Spleen (tissue), 11 donors: ENCODE measurements around the gene DDX31. TPM values are rescaled to one million over a fixed set of nuclear protein-coding genes. Genes with fewer than 3 reads are reported as not detected.

Source experiments
- DNase-seq: peaks from one replicate; pipeline ENCODE4 v3.0.0-alpha.2; 2020
- H3K27ac ChIP-seq, 8 donors: fragments of 200-600 bp; sonication (generic) in 7 of 8; 1 replicate in 4 of 8; 2 replicates in 4 of 8; pipeline versions ENCODE4 v1.5.0 to v1.8.0; 2016 to 2021; ENCODE audit warnings: inconsistent platforms in 4 of 8, mild to moderate bottlenecking in 4 of 8, moderate library complexity in 1 of 8
- H3K27me3 ChIP-seq, 7 donors: fragments of 200-600 bp; sonication (generic) in 6 of 7; replicated peaks in 1 of 7; 1 replicate in 4 of 7; 2 replicates in 3 of 7; pipeline versions ENCODE4 v1.5.0 to v1.8.0; 2016 to 2021; ENCODE audit warnings: inconsistent platforms in 3 of 7, mild to moderate bottlenecking in 1 of 7
- H3K36me3 ChIP-seq, 6 donors: fragments of 200-600 bp; sonication (generic) in 5 of 6; 1 replicate in 4 of 6; 2 replicates in 2 of 6; pipeline versions ENCODE4 v1.5.0 to v1.8.0; 2016 to 2021; ENCODE audit warnings: inconsistent platforms in 2 of 6
- H3K4me1 ChIP-seq, 6 donors: fragments of 200-600 bp; sonication (generic) in 5 of 6; 1 replicate in 3 of 6; 2 replicates in 3 of 6; pipeline versions ENCODE4 v1.5.0 to v1.8.0; 2016 to 2021; ENCODE audit warnings: inconsistent platforms in 3 of 6
- H3K4me3 ChIP-seq, 8 donors: fragments of 200-600 bp; sonication (generic) in 7 of 8; 1 replicate in 4 of 8; 2 replicates in 4 of 8; pipeline versions ENCODE4 v1.5.0 to v1.8.0; 2016 to 2021; ENCODE audit warnings: inconsistent platforms in 4 of 8, mild to moderate bottlenecking in 4 of 8, moderate library complexity in 2 of 8
- H3K9me3 ChIP-seq, 8 donors: fragments of 200-600 bp; sonication (generic) in 7 of 8; 1 replicate in 4 of 8; 2 replicates in 4 of 8; pipeline versions ENCODE4 v1.5.0 to v1.8.0; 2016 to 2021; ENCODE audit warnings: inconsistent platforms in 4 of 8
- CTCF ChIP-seq, 11 experiments: fragments of 200-600 bp in 7 of 11; fragments of 450-650 bp in 4 of 11; sonication (generic) in 4 of 11; IDR thresholded peaks in 8 of 11; conservative IDR thresholded peaks in 3 of 11; 1 replicate in 7 of 11; 2 replicates in 4 of 11; pipeline versions ENCODE4 v1.4.0 to v1.8.0; 2016 to 2021; ENCODE audit warnings: antibody characterized with exemption in 11 of 11, inconsistent platforms in 4 of 11, mild to moderate bottlenecking in 1 of 11
- POLR2A ChIP-seq, 3 donors: fragments of 450-650 bp; IDR thresholded peaks; one replicate each; pipeline ENCODE4 v1.5.1; 2017; ENCODE audit warnings: antibody characterized with exemption in 3 of 3, mild to moderate bottlenecking in 1 of 3
- POLR2AphosphoS5 ChIP-seq, 3 donors: sonication (generic); formaldehyde crosslinking; IDR thresholded peaks; one replicate each; pipeline ENCODE4 v1.5.1; 2017; ENCODE audit warnings: antibody characterized with exemption in 3 of 3
- WGBS, 5 donors: extraction: QIAGEN DNeasy Blood & Tissue Kit in 3 of 5; methylation state at CpG; one replicate each; pipeline versions ENCODE4 v1.1.5 to v1.1.7; 2013 to 2018; 5-methylcytosine and 5-hydroxymethylcytosine counted together
- intact Hi-C: fragments of 100-400 bp; cut with DNase I; formaldehyde crosslinking; loops from one replicate; pipeline ENCODE4 v1.15.0; 2023; ENCODE audit warnings: low total_unique reads
- polyA plus RNA-seq, 3 donors: library from polyadenylated mRNA; stranded (reverse); fragments of 200-250 nt; gene quantifications; one replicate each; pipeline ENCODE4 v1.2.1, GENCODE V29; 2013
- total RNA-seq, 7 donors: library from RNA; depleted of rRNA in 3 of 7; stranded (reverse); fragments of >200 nt in 3 of 7; fragmentation: NEBNext Ultra II Directional in 4 of 7; extraction: Animal tissue kit (Norgen Biotek cat#: 25700) in 4 of 7; gene quantifications; one replicate each; pipeline versions ENCODE4 v1.1.0 to v1.2.1, GENCODE V29; 2016 to 2021
- donor health status: healthy with polysubstance abuse.
- donor health status: DM: no; HTN: no; CAD: no; lungs with moderate emphysema.
- donor health status: DM: no; HTN: no; CAD: no.
- donor health status: Bipolar disorder and iron deficiency.
- donor health status: healthy.
- donor health status: DM: no; HTN: no; CAD: no.
- donor health status: DM: yes; HTN: yes; CAD: no.

The DDX31 gene
- total and polyA plus RNA-seq, 10 donors = 8.6 to 19.3 (median 14.7) TPM

GRCh38 chr9:132631280-132631679 is 38.5 kb downstream of the DDX31 start:
- 89 to 98% (median 96%) methylated on average over 5 of the region's 5 CpGs for WGBS, 5 donors
- no peaks in the 10 kb centered on the region for H3K4me1 ChIP-seq

GRCh38 chr9:132630811-132631210 is 39.0 kb downstream of the DDX31 start:
- no peak overlapping the region for H3K4me3 ChIP-seq
- H3K36me3 ChIP-seq = peaks cover 3 to 77% (median 47%) of the 10 kb centered on the region in 6 donors
- H3K9me3 ChIP-seq = no peaks in the 10 kb centered on the region
- H3K27me3 ChIP-seq = no peaks in the 10 kb centered on the region
- intact Hi-C loops = no loop called here
- no peak for DNase-seq
- no peak for TF ChIP-seq POLR2AphosphoS5 (IDR thresholded peaks at IDR 0.05)
- no peak for TF ChIP-seq CTCF (IDR thresholded peaks at IDR 0.05 in 8 of 11, conservative IDR thresholded peaks at IDR 0.05 in 3 of 11)
- no peak for TF ChIP-seq POLR2A (IDR thresholded peaks at IDR 0.05)
- WGBS, 5 donors = 95 to 98% (median 96%) methylated on average over 3 of the region's 3 CpGs
- H3K27ac ChIP-seq = no peak overlapping the region
- H3K4me1 ChIP-seq = no peaks in the 10 kb centered on the region

More at GRCh38 chr9:132631280-132631679, 38.5 kb downstream of the DDX31 start:
- Histone ChIP-seq H3K27ac (no peak overlapping the region), H3K4me3 (no peak overlapping the region), H3K36me3 (peaks cover 3 to 77% (median 43%) of the 10 kb centered on the region in 6 donors), H3K9me3 (no peaks in the 10 kb centered on the region), H3K27me3 (no peaks in the 10 kb centered on the region)
- intact Hi-C loops = no loop called here
- TF ChIP-seq CTCF (IDR thresholded peaks at IDR 0.05 in 8 of 11, conservative IDR thresholded peaks at IDR 0.05 in 3 of 11) = no peak
- no peak for TF ChIP-seq POLR2AphosphoS5 (IDR thresholded peaks at IDR 0.05)
- no peak for TF ChIP-seq POLR2A (IDR thresholded peaks at IDR 0.05)
- DNase-seq = no peak

DNA sequence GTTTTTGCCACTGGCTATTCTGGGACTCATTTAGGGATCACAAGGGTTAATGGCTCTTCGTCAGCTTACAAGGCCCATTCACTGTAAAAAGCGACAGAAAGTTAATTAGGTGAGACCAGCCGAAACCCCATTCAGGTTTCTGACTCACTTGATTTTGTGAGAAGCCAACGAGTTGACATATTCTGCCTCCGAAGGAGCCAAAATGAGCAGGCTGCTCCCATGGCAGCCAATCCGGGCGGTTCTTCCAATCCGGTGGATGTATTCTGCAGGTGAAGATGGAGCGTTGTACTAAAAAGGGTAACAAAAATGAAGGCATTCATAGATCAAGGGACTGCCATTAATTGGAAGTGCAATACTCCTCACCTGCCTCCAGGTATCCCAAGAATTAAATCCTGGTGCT is 39.7 kb downstream of the DDX31 start:
- Histone ChIP-seq H3K36me3 (peaks cover 3 to 79% (median 49%) of the 10 kb centered on the region in 6 donors), H3K9me3 (no peaks in the 10 kb centered on the region), H3K27ac (no peak overlapping the region), H3K4me3 (no peak overlapping the region), H3K27me3 (no peaks in the 10 kb centered on the region), H3K4me1 (no peaks in the 10 kb centered on the region)
- no peak for DNase-seq
- 93 to 95% (median 93%) methylated on average over 9 of the region's 9 CpGs for WGBS, 5 donors
- intact Hi-C loops = no loop called here
- TF ChIP-seq POLR2AphosphoS5 (IDR thresholded peaks at IDR 0.05) (no peak), CTCF (IDR thresholded peaks at IDR 0.05 in 8 of 11, conservative IDR thresholded peaks at IDR 0.05 in 3 of 11) (no peak), POLR2A (IDR thresholded peaks at IDR 0.05) (no peak)

DNA sequence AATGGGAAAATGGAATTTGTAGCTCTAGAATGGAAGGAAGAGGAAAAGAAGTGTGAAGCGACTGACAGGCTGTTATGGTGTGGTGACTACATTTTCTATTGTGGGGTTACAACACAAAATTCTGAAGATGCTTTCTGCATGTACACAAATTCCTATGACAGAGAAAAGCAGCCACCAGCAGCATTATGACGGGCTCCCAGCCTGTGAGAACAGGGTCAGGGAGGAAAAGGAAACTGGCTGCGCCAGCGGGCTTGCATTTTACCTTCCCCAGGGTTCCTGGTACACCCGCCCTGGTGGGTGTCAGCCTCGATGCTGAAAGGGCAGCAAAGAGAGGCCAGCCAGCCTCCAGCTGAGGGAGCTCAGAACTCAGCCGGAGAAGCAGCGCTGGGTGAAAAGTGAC is 41.0 kb downstream of the DDX31 start:
- Histone ChIP-seq H3K36me3 (peaks cover 3 to 87% (median 53%) of the 10 kb centered on the region in 6 donors), H3K9me3 (no peaks in the 10 kb centered on the region), H3K27me3 (no peaks in the 10 kb centered on the region), H3K4me3 (no peak overlapping the region), H3K4me1 (no peaks in the 10 kb centered on the region), H3K27ac (no peak overlapping the region)
- intact Hi-C loops = no loop called here
- WGBS, 5 donors = 82 to 91% (median 87%) methylated on average over 8 of the region's 8 CpGs
- no peak for DNase-seq
- TF ChIP-seq POLR2AphosphoS5 (IDR thresholded peaks at IDR 0.05) (no peak), POLR2A (IDR thresholded peaks at IDR 0.05) (no peak), CTCF (IDR thresholded peaks at IDR 0.05 in 8 of 11, conservative IDR thresholded peaks at IDR 0.05 in 3 of 11) (no peak)
